HG03565 (cell line): Measurements from ENCODE around the gene DNA2.
"Not testable (repeated sequence)": the region's sequence is repeated elsewhere in the genome, so short reads cannot be mapped to it uniquely, and the experiment has no call there.

ENCODE experiments used
- ATAC-seq: cut with Tn5 transposase; IDR thresholded peaks from one replicate; pipeline ENCODE4 v1.9.1; 2021; ENCODE audit warnings: mild to moderate bottlenecking, moderate library complexity; ENCODE audit not compliant: unreplicated experiment

DNA2 gene

GRCh38 chr10:68461032-68461431 is 10.7 kb downstream of the DNA2 start:
- ATAC-seq, result no peak

- not testable (repeated sequence) for ATAC-seq
Measured at GRCh38 chr10:68449698-68450097, 22.1 kb downstream of the DNA2 start.

GRCh38 chr10:68446179-68446578 is 25.6 kb downstream of the DNA2 start:
- no peak for ATAC-seq

GRCh38 chr10:68442971-68443370 is 28.8 kb downstream of the DNA2 start:
- ATAC-seq, result no peak

- ATAC-seq, result no peak
Measured at GRCh38 chr10:68440898-68441297, 30.9 kb downstream of the DNA2 start.

- no peak for ATAC-seq
Measured at GRCh38 chr10:68435803-68436202, 36.0 kb downstream of the DNA2 start.

- ATAC-seq, result no peak
Measured at GRCh38 chr10:68434657-68435056, 37.1 kb downstream of the DNA2 start.

GRCh38 chr10:68428396-68429104 is 43.2 kb downstream of the DNA2 start:
- ATAC-seq, result no peak

GRCh38 chr10:68424454-68425014 is 47.2 kb downstream of the DNA2 start:
- ATAC-seq, result no peak

- no peak for ATAC-seq
Measured at GRCh38 chr10:68423522-68423921, 48.3 kb downstream of the DNA2 start.

GRCh38 chr10:68419376-68419775 is 52.4 kb downstream of the DNA2 start:
- ATAC-seq, result no peak

GRCh38 chr10:68408898-68409518 is 62.8 kb downstream of the DNA2 start:
- ATAC-seq, result no peak

- ATAC-seq, result peak; percentile 85
Measured at GRCh38 chr10:68406815-68407548, 64.8 kb downstream of the DNA2 start, which contains the start of gene RUFY2. Gene RUFY2 (minus strand): TSS chr10:68407277. CDS start chr10:68407189, 88 bp downstream.

GRCh38 chr10:68406111-68406814 is 65.5 kb downstream of the DNA2 start:
- peak; percentile 20 for ATAC-seq

GRCh38 chr10:68403701-68404100 is 68.1 kb downstream of the DNA2 start:
- no peak for ATAC-seq

GRCh38 chr10:68402276-68402675 is 69.5 kb downstream of the DNA2 start:
- no peak for ATAC-seq

- ATAC-seq, result no peak
Measured at GRCh38 chr10:68397005-68397404, 74.8 kb downstream of the DNA2 start.

- ATAC-seq, result no peak
Measured at GRCh38 chr10:68385740-68386139, 86.0 kb downstream of the DNA2 start.

GRCh38 chr10:68371604-68372003 is 100.2 kb downstream of the DNA2 start:
- no peak for ATAC-seq

GRCh38 chr10:68367121-68367520 is 104.7 kb downstream of the DNA2 start:
- ATAC-seq, result no peak

- no peak for ATAC-seq
Measured at GRCh38 chr10:68366600-68366999, 105.2 kb downstream of the DNA2 start.
